Liver (tissue), 9 donors: Measurements from ENCODE around the gene ERC1. TPM values are rescaled to one million over a fixed set of nuclear protein-coding genes. Genes with fewer than 3 reads are reported as not detected.

ENCODE experiments used
- DNase-seq: peaks from one replicate; pipeline ENCODE4 v3.0.0-alpha.2; 2017; ENCODE audit warnings: low spot score
- H3K27ac ChIP-seq, 2 donors: one replicate each; pipeline ENCODE4 v1.7.0; 2013; ENCODE audit warnings: inconsistent platforms in 2 of 2, low read length in 2 of 2, control low read depth in 1 of 2, low read depth in 1 of 2, mild to moderate bottlenecking in 1 of 2
- H3K27me3 ChIP-seq, 4 donors: one replicate each; pipeline versions ENCODE4 v1.6.1 to v1.7.0; 2013; ENCODE audit warnings: low read length in 3 of 4, inconsistent platforms in 1 of 4, mild to moderate bottlenecking in 1 of 4, moderate library complexity in 1 of 4; ENCODE audit not compliant: control insufficient read depth in 4 of 4, insufficient read depth in 4 of 4
- H3K36me3 ChIP-seq, 4 donors: one replicate each; pipeline versions ENCODE4 v1.6.1 to v1.7.0; 2013; ENCODE audit warnings: low read length in 3 of 4, mild to moderate bottlenecking in 3 of 4, low read depth in 1 of 4, moderate library complexity in 1 of 4; ENCODE audit not compliant: control insufficient read depth in 4 of 4, insufficient read depth in 3 of 4
- H3K4me1 ChIP-seq, 4 donors: one replicate each; pipeline versions ENCODE4 v1.6.1 to v1.7.0; 2013; ENCODE audit warnings: low read length in 3 of 4, mild to moderate bottlenecking in 3 of 4, moderate library complexity in 1 of 4; ENCODE audit not compliant: control insufficient read depth in 4 of 4, insufficient read depth in 4 of 4
- H3K4me3 ChIP-seq, 3 donors: one replicate each; pipeline versions ENCODE4 v1.6.1 to v1.7.0; 2013; ENCODE audit warnings: low read length in 3 of 3, control low read depth in 1 of 3, low read depth in 1 of 3, mild to moderate bottlenecking in 1 of 3
- H3K9ac ChIP-seq, 2 donors: one replicate each; pipeline ENCODE4 v1.7.0; 2013; ENCODE audit warnings: low read length in 2 of 2, mild to moderate bottlenecking in 2 of 2, moderate library complexity in 2 of 2, control low read depth in 1 of 2, low read depth in 1 of 2
- H3K9me3 ChIP-seq, 4 donors: one replicate each; pipeline versions ENCODE4 v1.6.1 to v1.7.0; 2013; ENCODE audit warnings: low read length in 3 of 4; ENCODE audit not compliant: control insufficient read depth in 4 of 4
- ATF3 ChIP-seq: IDR thresholded peaks from 2 replicates; pipeline ENCODE4 v1.6.1; 2016; ENCODE audit warnings: antibody characterized with exemption
- EGR1 ChIP-seq, 2 donors: IDR thresholded peaks; 2 replicates each; pipeline ENCODE4 v1.6.1; 2016 to 2018; ENCODE audit warnings: antibody characterized with exemption in 2 of 2, low read depth in 2 of 2
- FOXA1 ChIP-seq: IDR thresholded peaks from 2 replicates; pipeline ENCODE4 v1.6.1; 2016; ENCODE audit warnings: antibody characterized with exemption
- GABPA ChIP-seq, 2 donors: IDR thresholded peaks in 1 of 2; conservative IDR thresholded peaks in 1 of 2; 2 replicates each; pipeline ENCODE4 v1.6.1; 2016; ENCODE audit warnings: antibody characterized with exemption in 2 of 2, mild to moderate bottlenecking in 1 of 2, moderate library complexity in 1 of 2
- HNF4A ChIP-seq, 2 donors: conservative IDR thresholded peaks; 2 replicates each; pipeline ENCODE4 v1.6.1; 2016; ENCODE audit warnings: antibody characterized with exemption in 2 of 2, mild to moderate bottlenecking in 2 of 2
- HNF4G ChIP-seq: IDR thresholded peaks from 2 replicates; pipeline ENCODE4 v1.6.1; 2016; ENCODE audit warnings: antibody characterized with exemption
- JUND ChIP-seq, 2 donors: IDR thresholded peaks; 2 replicates each; pipeline ENCODE4 v1.6.1; 2016; ENCODE audit warnings: antibody characterized with exemption in 2 of 2
- MAX ChIP-seq: IDR thresholded peaks from 2 replicates; pipeline ENCODE4 v1.6.1; 2016; ENCODE audit warnings: antibody characterized with exemption
- NR2F2 ChIP-seq: IDR thresholded peaks from 2 replicates; pipeline ENCODE4 v1.6.1; 2016; ENCODE audit warnings: antibody characterized with exemption
- RAD21 ChIP-seq, 2 donors: IDR thresholded peaks; 2 replicates each; pipeline ENCODE4 v1.6.1; 2016; ENCODE audit warnings: antibody characterized with exemption in 2 of 2, mild to moderate bottlenecking in 2 of 2
- REST ChIP-seq: IDR thresholded peaks from 2 replicates; pipeline ENCODE4 v1.6.1; 2016; ENCODE audit warnings: antibody characterized with exemption, mild to moderate bottlenecking
- RXRA ChIP-seq, 2 donors: IDR thresholded peaks; 2 replicates each; pipeline ENCODE4 v1.6.1; 2017 to 2018; ENCODE audit warnings: antibody characterized with exemption in 2 of 2, mild to moderate bottlenecking in 1 of 2
- TAF1 ChIP-seq: conservative IDR thresholded peaks from 2 replicates; pipeline ENCODE4 v1.6.1; 2016; ENCODE audit warnings: antibody characterized with exemption, mild to moderate bottlenecking
- YY1 ChIP-seq: IDR thresholded peaks from 2 replicates; pipeline ENCODE4 v1.6.1; 2016; ENCODE audit warnings: antibody characterized with exemption, mild to moderate bottlenecking
- WGBS: extraction: QIAGEN DNeasy Blood & Tissue Kit; methylation state at CpG from one replicate; pipeline ENCODE4 v1.1.7; 2013; 5-methylcytosine and 5-hydroxymethylcytosine counted together
- polyA plus RNA-seq, 2 donors: library from polyadenylated mRNA; stranded (reverse) in 1 of 2; unstranded in 1 of 2; fragments of 200-250 nt in 1 of 2; fragments of >200 nt in 1 of 2; fragmentation: Nextera tagmentation in 1 of 2; extraction: Ambion mirVana in 1 of 2; gene quantifications; one replicate each; pipeline versions ENCODE4 v1.2.1 to v1.2.3, GENCODE V29; 2013 to 2015
- total RNA-seq, 2 donors: library from RNA; depleted of rRNA; stranded (reverse); fragments of >200 nt; gene quantifications; one replicate each; pipeline ENCODE4 v1.2.3, GENCODE V29; 2014
- TF ChIP-seq, protein P1 (sequence below): fragments of 150-350 bp; IDR thresholded peaks from 2 replicates; pipeline ENCODE4 v1.5.1; 2017; ENCODE audit warnings: improper control_type of control experiment, low read depth, low read length; ENCODE audit not compliant: missing input control
- TF ChIP-seq, protein P2 (sequence below): IDR thresholded peaks from 2 replicates; pipeline ENCODE4 v1.6.1; 2016; ENCODE audit warnings: antibody characterized with exemption
- donor health status: healthy.
- donor health status: healthy.
- donor health status: healthy.
- donor health status: healthy.
- donor health status: healthy.

ERC1 gene
- total and polyA plus RNA-seq, 4 donors = 6.2 to 50.2 (median 10.3) TPM

DNA sequence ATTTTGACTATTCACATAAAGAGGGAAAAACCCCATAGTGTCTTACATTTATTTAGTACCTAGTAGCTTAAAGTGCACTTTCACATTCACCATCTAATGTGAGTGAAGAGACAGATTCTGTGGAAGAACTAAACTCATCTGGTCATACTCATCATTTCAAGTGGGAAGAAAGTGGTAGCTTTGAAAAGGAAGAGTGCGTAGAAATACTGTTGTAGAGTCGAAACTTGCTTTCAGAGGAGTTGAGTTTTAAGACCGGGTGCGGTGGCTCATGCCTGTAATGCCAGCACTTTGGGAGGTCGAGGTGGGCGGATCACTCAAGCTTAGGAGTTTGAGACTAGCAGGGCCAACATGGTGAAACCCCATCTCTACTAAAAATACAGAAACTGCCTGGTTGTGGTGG is 222.2 kb downstream of the ERC1 start:
- no peak overlapping the region for H3K27ac ChIP-seq
- H3K9me3 ChIP-seq = no peaks in the 10 kb centered on the region
- H3K4me3 ChIP-seq = no peak overlapping the region
- H3K4me1 ChIP-seq = peaks cover 0 to 4% (median 0%) of the 10 kb centered on the region in 4 donors
- DNase-seq = no peak
- no peak for TF ChIP-seq FOXA1
- TF ChIP-seq TAF1 = no peak
- no peak for TF ChIP-seq JUND (IDR thresholded peaks at IDR 0.05)
- no peak for TF ChIP-seq RXRA (IDR thresholded peaks at IDR 0.05)
- TF ChIP-seq NR2F2 = no peak
- TF ChIP-seq RAD21 (IDR thresholded peaks at IDR 0.05) = no peak
- TF ChIP-seq ATF3 = no peak
- TF ChIP-seq MAX = no peak
- TF ChIP-seq HNF4A (conservative IDR thresholded peaks at IDR 0.05) = no peak
- TF ChIP-seq REST = no peak
- TF ChIP-seq GABPA (IDR thresholded peaks at IDR 0.05 in 1 of 2, conservative IDR thresholded peaks at IDR 0.05 in 1 of 2) = no peak
- TF ChIP-seq HNF4G = no peak
- 98% methylated on average over 6 of the region's 6 CpGs for WGBS
- H3K36me3 ChIP-seq = no peaks in the 10 kb centered on the region
- no peak overlapping the region for H3K9ac ChIP-seq
- no peaks in the 10 kb centered on the region for H3K27me3 ChIP-seq

- no peak for TF ChIP-seq GABPA (IDR thresholded peaks at IDR 0.05 in 1 of 2, conservative IDR thresholded peaks at IDR 0.05 in 1 of 2)
- TF ChIP-seq EGR1 (IDR thresholded peaks at IDR 0.05; ENCODE audit: low read depth in 2 of 2) = no peak
- no peak for TF ChIP-seq RXRA (IDR thresholded peaks at IDR 0.05)
- TF ChIP-seq NR2F2 = no peak
- TF ChIP-seq ATF3 = no peak
- TF ChIP-seq TAF1 = no peak
- no peak for TF ChIP-seq RAD21 (IDR thresholded peaks at IDR 0.05)
- TF ChIP-seq, protein P1, sequence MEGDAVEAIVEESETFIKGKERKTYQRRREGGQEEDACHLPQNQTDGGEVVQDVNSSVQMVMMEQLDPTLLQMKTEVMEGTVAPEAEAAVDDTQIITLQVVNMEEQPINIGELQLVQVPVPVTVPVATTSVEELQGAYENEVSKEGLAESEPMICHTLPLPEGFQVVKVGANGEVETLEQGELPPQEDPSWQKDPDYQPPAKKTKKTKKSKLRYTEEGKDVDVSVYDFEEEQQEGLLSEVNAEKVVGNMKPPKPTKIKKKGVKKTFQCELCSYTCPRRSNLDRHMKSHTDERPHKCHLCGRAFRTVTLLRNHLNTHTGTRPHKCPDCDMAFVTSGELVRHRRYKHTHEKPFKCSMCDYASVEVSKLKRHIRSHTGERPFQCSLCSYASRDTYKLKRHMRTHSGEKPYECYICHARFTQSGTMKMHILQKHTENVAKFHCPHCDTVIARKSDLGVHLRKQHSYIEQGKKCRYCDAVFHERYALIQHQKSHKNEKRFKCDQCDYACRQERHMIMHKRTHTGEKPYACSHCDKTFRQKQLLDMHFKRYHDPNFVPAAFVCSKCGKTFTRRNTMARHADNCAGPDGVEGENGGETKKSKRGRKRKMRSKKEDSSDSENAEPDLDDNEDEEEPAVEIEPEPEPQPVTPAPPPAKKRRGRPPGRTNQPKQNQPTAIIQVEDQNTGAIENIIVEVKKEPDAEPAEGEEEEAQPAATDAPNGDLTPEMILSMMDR = no peak
- TF ChIP-seq FOXA1 = no peak
- TF ChIP-seq YY1 = no peak
- TF ChIP-seq JUND (IDR thresholded peaks at IDR 0.05) = no peak
- no peak for TF ChIP-seq MAX
- TF ChIP-seq, protein P2, sequence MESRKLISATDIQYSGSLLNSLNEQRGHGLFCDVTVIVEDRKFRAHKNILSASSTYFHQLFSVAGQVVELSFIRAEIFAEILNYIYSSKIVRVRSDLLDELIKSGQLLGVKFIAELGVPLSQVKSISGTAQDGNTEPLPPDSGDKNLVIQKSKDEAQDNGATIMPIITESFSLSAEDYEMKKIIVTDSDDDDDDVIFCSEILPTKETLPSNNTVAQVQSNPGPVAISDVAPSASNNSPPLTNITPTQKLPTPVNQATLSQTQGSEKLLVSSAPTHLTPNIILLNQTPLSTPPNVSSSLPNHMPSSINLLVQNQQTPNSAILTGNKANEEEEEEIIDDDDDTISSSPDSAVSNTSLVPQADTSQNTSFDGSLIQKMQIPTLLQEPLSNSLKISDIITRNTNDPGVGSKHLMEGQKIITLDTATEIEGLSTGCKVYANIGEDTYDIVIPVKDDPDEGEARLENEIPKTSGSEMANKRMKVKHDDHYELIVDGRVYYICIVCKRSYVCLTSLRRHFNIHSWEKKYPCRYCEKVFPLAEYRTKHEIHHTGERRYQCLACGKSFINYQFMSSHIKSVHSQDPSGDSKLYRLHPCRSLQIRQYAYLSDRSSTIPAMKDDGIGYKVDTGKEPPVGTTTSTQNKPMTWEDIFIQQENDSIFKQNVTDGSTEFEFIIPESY = no peak
- no peak overlapping the region for H3K4me3 ChIP-seq
- no peaks in the 10 kb centered on the region for H3K9me3 ChIP-seq
- no peaks in the 10 kb centered on the region for H3K36me3 ChIP-seq
- no peaks in the 10 kb centered on the region for H3K27me3 ChIP-seq
- H3K4me1 ChIP-seq = peaks cover 0 to 4% (median 0%) of the 10 kb centered on the region in 4 donors
- no peak overlapping the region for H3K9ac ChIP-seq
- no peak overlapping the region for H3K27ac ChIP-seq
- DNase-seq = no peak
- WGBS = 96% methylated on average over 7 of the region's 7 CpGs
Measured at GRCh38 chr12:1213618-1214205, 222.7 kb downstream of the ERC1 start.
